A673 (cell line): ENCODE data around the gene PNPLA2. TPM values are rescaled to one million over a fixed set of nuclear protein-coding genes. Genes with fewer than 3 reads are reported as not detected.

Source experiments
- BruUV-seq: library from RNA; stranded (reverse); fragments of 400-500 nt; replicated peaks from 2 replicates; lab custom pipeline; 2021; lab: Mats Ljungman, UMichigan
- CTCF ChIA-PET: fragments of 300-600 bp; sonication (Branson Sonifier 250); formaldehyde crosslinking; loops from one replicate; lab custom pipeline; 2022; ENCODE audit warnings: antibody characterized with exemption; lab: Charles Lee
- POLR2A ChIA-PET: fragments of 300-600 bp; sonication (Branson Sonifier 250); formaldehyde crosslinking; loops from one replicate; lab custom pipeline; 2022; ENCODE audit warnings: antibody characterized with exemption; ENCODE audit not compliant: low non-redundant PET; lab: Charles Lee
- DNase-seq: peaks from one replicate; pipeline ENCODE4 v3.0.0-alpha.2; 2015; ENCODE audit warnings: low spot score
- H3K27ac ChIP-seq: fragments of 200-600 bp; sonication (generic); 2 replicates; pipeline ENCODE4 v1.5.1; 2016; ENCODE audit warnings: mixed run types, low read depth, mild to moderate bottlenecking, mixed read lengths, antibody characterized with exemption, low read length; ENCODE audit not compliant: poor library complexity, severe bottlenecking
- H3K27me3 ChIP-seq: fragments of 200-600 bp; sonication (generic); replicated peaks from 2 replicates; pipeline ENCODE4 v1.6.1; 2017; ENCODE audit warnings: mixed run types, low read depth, mild to moderate bottlenecking, mixed read lengths, antibody characterized with exemption, low read length; ENCODE audit not compliant: insufficient read depth, poor library complexity
- H3K36me3 ChIP-seq: fragments of 200-600 bp; sonication (generic); 2 replicates; pipeline ENCODE4 v1.6.1; 2016; ENCODE audit warnings: mixed run types, mild to moderate bottlenecking, mixed read lengths, antibody characterized with exemption, low read length; ENCODE audit not compliant: insufficient read depth, poor library complexity, severe bottlenecking
- H3K4me1 ChIP-seq: fragments of 200-600 bp; sonication (generic); 2 replicates; pipeline ENCODE4 v1.6.1; 2017; ENCODE audit warnings: mixed run types, mild to moderate bottlenecking, mixed read lengths, antibody characterized with exemption, low read length; ENCODE audit not compliant: insufficient read depth, poor library complexity, severe bottlenecking
- H3K4me3 ChIP-seq: fragments of 200-600 bp; sonication (generic); 2 replicates; pipeline ENCODE4 v1.5.1; 2016; ENCODE audit warnings: low read depth, mixed run types, mild to moderate bottlenecking, mixed read lengths, low read length; ENCODE audit not compliant: poor library complexity, severe bottlenecking
- H3K9me3 ChIP-seq: fragments of 200-600 bp; sonication (generic); 2 replicates; pipeline ENCODE4 v1.6.1; 2016; ENCODE audit warnings: mixed run types, low read depth, mild to moderate bottlenecking, mixed read lengths, antibody characterized with exemption, low read length; ENCODE audit not compliant: poor library complexity, severe bottlenecking
- EZH2 ChIP-seq: fragments of 200-600 bp; sonication (generic); IDR thresholded peaks from 2 replicates; pipeline ENCODE4 v1.6.1; 2017; ENCODE audit warnings: borderline replicate concordance, low read depth, mild to moderate bottlenecking, mixed read lengths, antibody characterized with exemption, low read length; ENCODE audit not compliant: poor library complexity, severe bottlenecking
- intact Hi-C: fragments of 100-400 bp; cut with micrococcal nuclease; formaldehyde crosslinking; loops from one replicate; pipeline ENCODE4 v1.10.0; 2022; ENCODE audit not compliant: unreplicated experiment
- total RNA-seq: library from RNA; stranded (reverse); gene quantifications from 2 replicates; pipeline ENCODE4 v1.2.3, GENCODE V29; 2021
- TF ChIP-seq, protein P1 (sequence below): fragments of 300-800, 200-600 bp; sonication (generic); conservative IDR thresholded peaks from 2 replicates; pipeline ENCODE4 v1.5.1; 2017; ENCODE audit warnings: low read depth, mild to moderate bottlenecking, antibody characterized with exemption, low read length, moderate library complexity, mixed read lengths

Gene PNPLA2
- total RNA-seq, 1 experiment from 2014 or later = 45.4 TPM

DNA sequence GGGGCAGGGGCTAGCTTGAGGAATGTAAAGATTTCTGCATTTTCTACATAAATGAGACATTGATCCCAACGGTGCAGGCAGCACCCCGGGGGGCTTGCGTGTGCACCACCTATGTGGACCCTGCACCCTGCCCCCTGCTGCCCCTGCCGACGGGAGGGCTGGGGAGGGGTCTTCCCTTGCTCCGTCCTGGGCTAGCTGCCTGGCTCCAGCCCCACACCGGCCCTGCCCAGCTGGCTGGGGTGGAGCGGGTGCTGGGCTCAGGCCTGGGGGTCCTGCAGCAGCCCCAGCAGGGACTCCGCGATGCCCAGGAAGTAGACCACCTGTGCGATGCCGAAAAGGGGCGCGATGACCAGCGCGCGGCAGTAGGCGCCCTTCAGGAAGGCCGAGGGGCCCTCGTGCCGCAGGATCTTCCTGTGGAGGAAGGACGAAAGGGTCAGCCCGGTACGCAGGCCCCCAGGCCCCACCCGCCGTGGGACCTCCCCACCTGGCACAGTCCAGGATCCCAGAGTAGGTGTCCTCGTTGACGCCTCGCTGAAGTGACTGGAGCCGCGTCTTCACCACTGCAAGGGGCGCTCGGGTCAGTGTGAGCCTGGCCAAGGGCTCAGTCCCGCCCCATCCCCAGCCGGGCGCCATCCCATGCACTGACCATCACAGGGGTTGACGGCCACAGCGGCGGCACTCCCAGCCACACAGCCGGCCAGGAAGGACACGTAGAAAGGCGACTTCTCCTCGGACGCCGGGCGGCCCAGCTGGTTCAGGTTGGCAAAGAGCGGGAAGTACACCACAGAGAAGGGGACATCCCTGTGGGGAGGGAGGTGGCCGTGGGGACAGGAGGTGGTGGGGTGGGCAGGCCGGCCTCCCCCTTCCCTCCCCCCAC, 26.8 kb upstream of the PNPLA2 start:
- CTCF ChIA-PET = no interaction called here
- BruUV-seq = no TSS peak
- H3K4me1 ChIP-seq = peaks cover 10% of the 10 kb centered on the region
- intact Hi-C loops = no loop called here
- H3K27ac ChIP-seq = no peak overlapping the region
- POLR2A ChIA-PET = interaction anchor here (0.6 kb wide), 2 partner anchors 11 to 1630 kb away, joined by 3 to 16 read pairs; no protein-coding TSS in a partner anchor
- peaks cover 2% of the 10 kb centered on the region for H3K36me3 ChIP-seq
- DNase-seq = no peak
- TF ChIP-seq EZH2 = no peak
- TF ChIP-seq, protein P1, sequence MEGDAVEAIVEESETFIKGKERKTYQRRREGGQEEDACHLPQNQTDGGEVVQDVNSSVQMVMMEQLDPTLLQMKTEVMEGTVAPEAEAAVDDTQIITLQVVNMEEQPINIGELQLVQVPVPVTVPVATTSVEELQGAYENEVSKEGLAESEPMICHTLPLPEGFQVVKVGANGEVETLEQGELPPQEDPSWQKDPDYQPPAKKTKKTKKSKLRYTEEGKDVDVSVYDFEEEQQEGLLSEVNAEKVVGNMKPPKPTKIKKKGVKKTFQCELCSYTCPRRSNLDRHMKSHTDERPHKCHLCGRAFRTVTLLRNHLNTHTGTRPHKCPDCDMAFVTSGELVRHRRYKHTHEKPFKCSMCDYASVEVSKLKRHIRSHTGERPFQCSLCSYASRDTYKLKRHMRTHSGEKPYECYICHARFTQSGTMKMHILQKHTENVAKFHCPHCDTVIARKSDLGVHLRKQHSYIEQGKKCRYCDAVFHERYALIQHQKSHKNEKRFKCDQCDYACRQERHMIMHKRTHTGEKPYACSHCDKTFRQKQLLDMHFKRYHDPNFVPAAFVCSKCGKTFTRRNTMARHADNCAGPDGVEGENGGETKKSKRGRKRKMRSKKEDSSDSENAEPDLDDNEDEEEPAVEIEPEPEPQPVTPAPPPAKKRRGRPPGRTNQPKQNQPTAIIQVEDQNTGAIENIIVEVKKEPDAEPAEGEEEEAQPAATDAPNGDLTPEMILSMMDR = no peak
- no peaks in the 10 kb centered on the region for H3K9me3 ChIP-seq
- H3K4me3 ChIP-seq = no peak overlapping the region
- H3K27me3 ChIP-seq = no peaks in the 10 kb centered on the region

DNA sequence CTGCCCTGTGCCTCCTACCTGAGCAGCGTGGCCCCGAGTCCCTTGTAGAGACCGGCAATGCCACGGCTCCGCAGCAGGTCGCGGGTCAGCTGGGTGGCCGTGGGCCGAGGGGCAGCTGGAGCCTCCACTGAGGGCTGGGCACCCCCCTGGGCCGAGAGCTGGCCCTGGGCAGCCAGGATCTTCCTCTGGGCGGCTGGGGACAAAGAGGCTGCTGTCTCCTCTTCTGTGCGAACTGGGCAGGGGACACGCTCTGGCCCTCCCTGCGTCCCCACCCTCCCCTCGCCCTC, 26.2 kb upstream of the PNPLA2 start:
- intact Hi-C loops = no loop called here
- DNase-seq = no peak
- peaks cover 2% of the 10 kb centered on the region for H3K36me3 ChIP-seq
- CTCF ChIA-PET = no interaction called here
- H3K27ac ChIP-seq = no peak overlapping the region
- H3K9me3 ChIP-seq = no peaks in the 10 kb centered on the region
- H3K4me3 ChIP-seq = no peak overlapping the region
- POLR2A ChIA-PET = interaction anchor here (0.6 kb wide), 1 partner anchor 12 kb away, joined by 3 read pairs; no protein-coding TSS in a partner anchor
- H3K27me3 ChIP-seq = no peaks in the 10 kb centered on the region
- no peak for TF ChIP-seq EZH2
- TF ChIP-seq, protein P1 = no peak
- no TSS peak for BruUV-seq
- H3K4me1 ChIP-seq = peaks cover 10% of the 10 kb centered on the region

DNA sequence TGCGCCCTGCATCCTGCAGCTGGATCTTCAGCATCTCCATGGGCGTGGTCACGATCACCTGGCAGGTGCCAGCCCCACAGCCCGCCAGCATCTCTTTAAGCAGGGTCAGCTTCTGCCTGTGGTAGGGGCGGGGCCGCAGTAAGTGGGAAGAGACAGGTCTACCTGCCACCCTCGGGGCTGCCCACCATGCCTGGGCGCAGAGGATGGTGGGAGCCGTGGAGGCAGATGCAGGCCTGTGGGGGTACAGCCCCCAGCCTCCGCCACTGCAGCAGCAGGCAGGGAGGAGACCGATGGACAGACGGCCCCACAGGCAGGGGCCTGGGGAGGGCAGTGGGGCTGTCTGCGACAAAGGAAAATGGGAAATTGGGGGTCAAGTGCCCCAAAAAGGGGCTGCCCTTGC, 25.8 kb upstream of the PNPLA2 start:
- DNase-seq = no peak
- H3K4me3 ChIP-seq = no peak overlapping the region
- H3K36me3 ChIP-seq = peaks cover 2% of the 10 kb centered on the region
- H3K9me3 ChIP-seq = no peaks in the 10 kb centered on the region
- H3K27ac ChIP-seq = no peak overlapping the region
- intact Hi-C loops = no loop called here
- CTCF ChIA-PET = no interaction called here
- POLR2A ChIA-PET = interaction anchor here (0.6 kb wide), 1 partner anchor 12 kb away, joined by 3 read pairs; no protein-coding TSS in a partner anchor
- TF ChIP-seq, protein P1 = no peak
- no peak for TF ChIP-seq EZH2
- peaks cover 10% of the 10 kb centered on the region for H3K4me1 ChIP-seq
- no TSS peak for BruUV-seq
- no peaks in the 10 kb centered on the region for H3K27me3 ChIP-seq
